Aorta (tissue), 5 donors: Measurements from ENCODE around the gene RRAS. TPM values are rescaled to one million over a fixed set of nuclear protein-coding genes. Genes with fewer than 3 reads are reported as not detected.

ENCODE experiments used
- ATAC-seq: fragments of 200-7000 bp; cut with Tn5 transposase; one replicate; pipeline ENCODE4 v1.9.1; 2022; ENCODE audit warnings: moderate library complexity; ENCODE audit not compliant: low FRiP score
- DNase-seq, 2 donors: peaks; one replicate each; pipeline ENCODE4 v3.0.0-alpha.2; 2020
- H3K27ac ChIP-seq, 2 donors: one replicate each; pipeline ENCODE4 v1.5.1; 2013; ENCODE audit warnings: low read length in 2 of 2, mild to moderate bottlenecking in 2 of 2, moderate library complexity in 2 of 2, control low read depth in 1 of 2, inconsistent platforms in 1 of 2, low read depth in 1 of 2
- H3K27me3 ChIP-seq, 2 donors: one replicate each; pipeline ENCODE4 v1.6.1; 2013; ENCODE audit warnings: control low read depth in 1 of 2, low read length in 1 of 2, mild to moderate bottlenecking in 1 of 2, moderate library complexity in 1 of 2; ENCODE audit not compliant: insufficient read depth in 2 of 2, control insufficient read depth in 1 of 2
- H3K36me3 ChIP-seq, 2 donors: one replicate each; pipeline ENCODE4 v1.6.1; 2013; ENCODE audit warnings: control low read depth in 1 of 2, low read length in 1 of 2, mild to moderate bottlenecking in 1 of 2; ENCODE audit not compliant: insufficient read depth in 2 of 2, control insufficient read depth in 1 of 2
- H3K4me1 ChIP-seq, 2 donors: one replicate each; pipeline ENCODE4 v1.6.1; 2013; ENCODE audit warnings: low read length in 2 of 2, control low read depth in 1 of 2, mild to moderate bottlenecking in 1 of 2, moderate library complexity in 1 of 2; ENCODE audit not compliant: insufficient read depth in 2 of 2, control insufficient read depth in 1 of 2
- H3K4me3 ChIP-seq, 2 donors: one replicate each; pipeline ENCODE4 v1.5.1; 2013; ENCODE audit warnings: low read length in 2 of 2, control low read depth in 1 of 2, mild to moderate bottlenecking in 1 of 2
- H3K9me3 ChIP-seq: one replicate; pipeline ENCODE4 v1.6.1; 2013; ENCODE audit warnings: mild to moderate bottlenecking, low read length; ENCODE audit not compliant: control insufficient read depth
- WGBS, 2 donors: extraction: QIAGEN DNeasy Blood & Tissue Kit; methylation state at CpG; one replicate each; pipeline ENCODE4 v1.1.7; 2013; 5-methylcytosine and 5-hydroxymethylcytosine counted together
- intact Hi-C, 2 donors: fragments of 100-400 bp; cut with DNase I; formaldehyde crosslinking; loops; one replicate each; pipeline versions ENCODE4 v1.14.2 to v1.15.0; 2022
- polyA plus RNA-seq, 2 donors: library from polyadenylated mRNA; stranded (reverse); fragments of 200-250 nt; gene quantifications; one replicate each; pipeline ENCODE4 v1.2.3, GENCODE V29; 2013
- total RNA-seq, 2 donors: library from RNA; stranded (reverse); fragmentation: NEBNext Ultra II Directional; extraction: Animal tissue kit (Norgen Biotek cat#: 25700); gene quantifications; one replicate each; pipeline ENCODE4 v1.2.1, GENCODE V29; 2021
- donor health status: healthy with polysubstance abuse.
- donor health status: Bipolar disorder and iron deficiency.
- donor health status: DM: no; HTN: no; CAD: no.
- donor health status: DM: no; HTN: no; CAD: no.
- donor health status: DM: yes; HTN: yes; CAD: no.

RRAS gene
- total and polyA plus RNA-seq, 4 donors, result 139 to 407 (median 243) TPM

DNA sequence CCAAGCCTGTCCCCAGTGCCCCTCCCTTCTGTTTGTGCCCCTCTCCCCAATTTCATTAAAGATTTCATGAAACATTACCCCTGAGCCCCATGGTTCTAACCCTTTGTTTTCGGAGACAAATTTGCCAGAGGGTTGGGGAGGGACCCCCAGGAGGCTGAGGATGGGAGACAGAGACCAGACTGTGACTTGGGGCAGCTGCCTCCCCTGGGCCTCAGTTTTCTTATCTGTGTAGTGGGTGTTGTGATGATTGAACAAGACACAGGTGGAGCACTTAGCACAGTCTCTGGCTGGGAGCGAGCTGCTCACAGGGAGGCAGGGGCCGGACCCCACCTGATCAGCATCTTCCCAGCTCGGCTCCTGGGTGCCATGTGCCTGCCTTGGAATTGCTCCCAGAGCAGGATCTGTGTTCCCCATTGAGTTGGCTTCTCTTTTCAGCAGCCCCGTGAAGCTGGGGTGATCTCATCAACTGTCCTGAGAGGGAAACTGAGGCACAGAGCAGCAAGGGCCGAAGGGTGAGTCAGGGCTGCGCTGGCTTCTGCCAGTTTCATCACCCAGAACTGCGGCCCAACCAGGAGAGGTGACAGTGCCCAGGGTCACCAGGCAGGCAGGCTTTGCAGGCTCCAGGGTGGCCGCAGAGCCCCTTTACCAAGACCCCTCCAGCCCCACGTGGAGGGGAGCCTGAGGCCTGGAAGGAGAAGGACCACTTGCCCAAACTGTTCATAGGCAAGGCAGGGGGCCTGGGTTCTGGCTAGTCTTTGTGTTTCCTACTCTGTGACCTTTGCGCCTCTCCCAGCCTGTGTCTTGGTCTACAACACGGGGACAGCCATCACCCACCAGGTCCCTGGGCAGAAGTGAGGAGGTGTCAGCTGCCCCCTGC, 18.9 kb upstream of the RRAS start:
- ATAC-seq (no peak), DNase-seq (no peak)
- Histone ChIP-seq H3K27ac (no peak overlapping the region), H3K9me3 (no peaks in the 10 kb centered on the region), H3K4me1 (no peaks in the 10 kb centered on the region), H3K4me3 (no peak overlapping the region), H3K27me3 (no peaks in the 10 kb centered on the region), H3K36me3 (peaks cover 0 to 2% of the 10 kb centered on the region in 2 donors)
- WGBS, 2 donors, result 86 to 88% methylated on average over 12 of the region's 12 CpGs
- intact Hi-C loops, result no loop called here

DNA sequence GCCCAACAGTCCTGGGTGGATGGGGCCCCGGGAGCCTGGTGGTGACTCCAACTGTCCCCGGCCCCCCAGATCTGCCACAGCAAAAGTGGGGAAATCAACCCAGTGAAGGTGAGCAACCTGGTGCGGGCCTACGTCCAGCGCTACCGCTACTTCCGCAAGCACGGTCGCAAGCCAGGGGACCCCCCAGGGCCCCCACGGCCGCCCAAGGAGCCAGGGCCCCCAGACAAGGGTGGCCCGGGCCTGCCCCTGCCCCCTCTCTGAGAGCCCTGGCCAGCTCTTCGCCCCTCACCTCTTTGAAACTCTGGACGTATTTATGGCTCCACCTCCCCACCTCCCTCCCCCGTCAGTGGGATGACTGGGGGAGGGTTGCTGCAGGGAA, 18.2 kb upstream of the RRAS start:
- WGBS, 2 donors, result 75 to 79% methylated on average over 13 to 15 of the region's 15 CpGs

DNA sequence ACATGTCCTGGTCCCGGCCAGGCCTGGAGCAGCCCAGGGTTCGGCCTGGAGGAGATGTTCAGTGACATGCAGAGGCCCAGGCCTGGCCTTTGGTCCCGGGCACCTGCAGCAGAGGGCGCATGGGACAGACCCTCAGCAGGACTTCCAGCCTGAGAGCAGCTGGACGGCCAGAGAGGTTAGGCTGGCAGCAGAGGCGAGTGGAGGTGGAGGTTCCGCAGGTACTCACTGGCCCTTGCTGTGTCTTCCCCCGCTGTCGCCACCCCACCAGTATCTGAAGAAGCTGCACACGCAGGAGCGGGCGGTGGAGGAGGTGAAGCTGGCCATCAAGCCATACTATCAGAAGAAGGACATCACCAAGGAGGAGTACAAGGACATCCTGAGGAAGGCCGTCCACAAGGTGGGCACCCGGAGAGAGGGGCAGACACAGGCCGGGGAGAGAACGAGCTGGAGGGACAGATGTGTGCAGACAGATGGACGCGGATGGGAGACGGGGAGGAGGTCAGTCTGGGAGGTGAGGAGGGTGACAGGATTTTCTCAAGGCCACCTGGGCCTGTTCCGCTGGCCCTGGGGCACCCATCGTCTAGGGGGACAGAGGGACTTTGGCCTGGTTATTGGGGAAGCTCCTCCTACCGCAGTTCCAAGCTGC, 17.7 kb upstream of the RRAS start:
- DNase-seq, result no peak
- Histone ChIP-seq H3K4me3 (no peak overlapping the region), H3K27ac (no peak overlapping the region), H3K4me1 (no peaks in the 10 kb centered on the region), H3K36me3 (peaks cover 0 to 2% of the 10 kb centered on the region in 2 donors), H3K27me3 (no peaks in the 10 kb centered on the region), H3K9me3 (no peaks in the 10 kb centered on the region)
- intact Hi-C loops, result no loop called here
- WGBS, 2 donors, result 86 to 88% methylated on average over 22 of the region's 22 CpGs
- no peak for ATAC-seq

More for the DNA sequence above, 18.2 kb upstream of the RRAS start:
- Histone ChIP-seq H3K4me3 (no peak overlapping the region), H3K36me3 (peaks cover 0 to 2% of the 10 kb centered on the region in 2 donors), H3K27me3 (no peaks in the 10 kb centered on the region), H3K9me3 (no peaks in the 10 kb centered on the region), H3K27ac (no peak overlapping the region), H3K4me1 (no peaks in the 10 kb centered on the region)
- no peak for DNase-seq
- intact Hi-C loops, result no loop called here
- ATAC-seq, result no peak

DNA sequence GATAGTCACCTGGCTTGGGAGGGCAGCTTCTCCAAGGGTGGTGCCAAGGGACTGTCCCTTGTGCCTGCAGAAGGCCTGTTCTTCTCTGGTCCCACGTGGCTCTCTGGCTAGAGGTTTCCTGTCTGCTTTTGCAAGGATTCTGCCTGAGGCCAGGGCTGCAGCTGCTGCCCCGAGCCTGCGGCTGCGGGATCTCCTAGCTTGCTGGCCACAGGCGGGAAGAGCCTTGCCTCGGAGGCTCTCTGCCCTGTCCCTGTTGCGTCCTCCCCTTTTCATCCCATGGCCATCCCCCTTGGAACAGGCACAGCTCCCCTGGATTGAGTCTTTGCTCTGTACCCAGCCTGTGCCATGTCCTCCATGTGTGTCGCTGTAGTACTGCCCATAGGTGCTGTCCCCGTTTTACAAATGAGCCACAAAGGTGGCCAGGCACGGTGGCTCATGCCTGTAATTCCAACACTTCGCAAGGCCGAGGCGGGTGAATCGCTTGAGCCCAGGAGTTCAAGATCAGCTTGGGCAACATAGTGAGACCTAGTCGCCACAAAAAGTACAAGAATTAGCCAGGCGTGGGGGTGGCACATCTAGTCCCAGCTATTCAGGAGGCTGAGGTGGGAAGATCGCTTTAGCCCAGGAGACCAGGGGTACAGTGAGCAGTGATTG, 16.6 kb upstream of the RRAS start:
- Histone ChIP-seq H3K36me3 (peaks cover 0 to 2% of the 10 kb centered on the region in 2 donors), H3K27ac (no peak overlapping the region), H3K9me3 (no peaks in the 10 kb centered on the region), H3K4me3 (no peak overlapping the region), H3K27me3 (no peaks in the 10 kb centered on the region), H3K4me1 (no peaks in the 10 kb centered on the region)
- 87 to 90% methylated on average over 17 of the region's 17 CpGs for WGBS, 2 donors
- ATAC-seq (no peak), DNase-seq (no peak)
- intact Hi-C loops, result no loop called here

DNA sequence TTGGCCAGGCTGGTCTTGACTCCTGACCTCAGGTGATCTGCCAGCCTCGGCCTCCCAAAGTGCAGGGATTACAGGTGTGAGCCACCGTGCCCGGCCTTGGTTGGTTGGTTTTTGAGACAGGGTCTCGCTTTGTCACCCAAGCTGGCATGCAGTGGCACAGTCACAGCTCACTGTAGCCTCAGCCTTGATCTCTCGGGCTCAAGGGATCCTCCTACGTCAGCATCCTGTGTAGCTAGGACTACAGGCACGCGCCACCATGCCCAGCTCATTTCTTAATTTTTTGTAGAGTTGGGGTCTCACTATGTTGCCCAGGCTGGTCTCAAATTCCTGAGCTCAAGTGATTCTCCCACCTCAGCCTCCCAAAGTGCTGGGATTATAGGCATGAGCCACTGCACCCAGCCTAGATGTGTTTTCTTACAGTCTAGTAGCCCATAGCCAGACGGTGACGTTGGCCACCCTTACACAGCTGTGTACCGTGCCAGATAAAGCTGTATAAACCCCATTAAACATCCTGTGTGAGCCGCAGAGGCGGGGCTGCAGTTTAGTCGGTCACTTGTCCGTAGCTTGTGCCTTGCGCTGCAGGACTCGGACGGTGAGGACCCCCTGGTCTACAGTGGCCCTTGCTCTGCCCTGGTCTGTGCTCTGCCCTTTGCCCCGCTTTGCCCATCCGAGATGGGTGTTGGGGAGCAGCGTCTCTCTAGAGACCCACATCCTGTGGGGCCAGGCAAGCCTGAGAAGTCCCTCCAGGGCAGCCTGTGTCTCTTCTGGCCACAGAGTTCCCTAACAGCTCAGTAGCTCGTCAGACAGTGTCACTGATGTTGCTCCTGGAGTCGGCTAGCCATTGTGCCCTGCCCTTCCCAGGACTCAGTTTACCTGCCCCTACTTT, 15.9 kb upstream of the RRAS start:
- Histone ChIP-seq H3K27ac (no peak overlapping the region), H3K4me3 (no peak overlapping the region), H3K36me3 (peaks cover 0 to 2% of the 10 kb centered on the region in 2 donors), H3K27me3 (no peaks in the 10 kb centered on the region), H3K4me1 (no peaks in the 10 kb centered on the region), H3K9me3 (no peaks in the 10 kb centered on the region)
- intact Hi-C loops, result no loop called here
- ATAC-seq, result no peak
- 75 to 76% methylated on average over 23 of the region's 23 CpGs for WGBS, 2 donors
- DNase-seq, result no peak

DNA sequence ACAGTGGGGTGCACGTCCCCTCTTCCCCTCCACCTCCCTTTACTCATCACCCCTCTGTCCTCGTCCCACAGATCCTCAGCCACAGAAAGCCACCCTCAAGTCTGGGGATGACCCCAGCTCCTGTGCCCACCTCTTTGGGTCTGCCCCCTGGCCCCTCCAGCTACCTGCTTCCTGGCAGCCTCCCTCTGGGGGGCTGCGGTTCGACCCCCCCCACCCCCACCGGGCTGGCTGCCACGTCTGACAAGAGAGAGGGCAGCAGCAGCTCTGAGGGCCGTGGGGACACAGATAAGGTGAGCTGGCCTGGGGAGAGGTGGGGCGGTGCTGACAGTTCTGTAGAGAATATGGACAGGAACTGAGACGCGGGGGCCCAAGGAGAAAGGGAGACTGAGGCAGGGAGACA, 14.6 kb upstream of the RRAS start:
- no peak overlapping the region for H3K27ac ChIP-seq
- H3K36me3 ChIP-seq, result peaks cover 0 to 2% of the 10 kb centered on the region in 2 donors
- no peaks in the 10 kb centered on the region for H3K27me3 ChIP-seq
- no peaks in the 10 kb centered on the region for H3K9me3 ChIP-seq
- intact Hi-C loops, result no loop called here
- no peak for ATAC-seq
- no peak overlapping the region for H3K4me3 ChIP-seq
- 78 to 82% methylated on average over 10 of the region's 10 CpGs for WGBS, 2 donors
- H3K4me1 ChIP-seq, result no peaks in the 10 kb centered on the region
- DNase-seq, result peak in 1 of 2 donors; percentile 67

DNA sequence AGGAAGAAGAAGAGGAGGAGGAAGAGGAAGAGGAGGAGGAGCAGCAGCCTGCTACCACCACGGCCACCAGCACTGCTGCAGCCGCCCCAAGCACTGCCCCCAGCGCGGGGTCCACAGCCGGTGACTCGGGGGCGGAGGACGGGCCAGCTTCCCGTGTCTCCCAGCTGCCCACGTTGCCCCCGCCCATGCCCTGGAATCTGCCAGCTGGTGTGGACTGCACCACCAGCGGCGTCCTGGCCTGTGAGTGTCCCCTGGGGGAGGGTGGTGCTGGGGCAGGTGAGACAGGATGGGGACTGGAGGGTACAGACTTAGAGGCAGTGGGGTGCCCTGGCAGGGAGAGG, 13.5 kb upstream of the RRAS start:
- 80 to 85% methylated on average over 13 of the region's 13 CpGs for WGBS, 2 donors
- Histone ChIP-seq H3K9me3 (no peaks in the 10 kb centered on the region), H3K27me3 (no peaks in the 10 kb centered on the region), H3K4me1 (no peaks in the 10 kb centered on the region), H3K27ac (no peak overlapping the region), H3K4me3 (no peak overlapping the region), H3K36me3 (no peaks in the 10 kb centered on the region)
- intact Hi-C loops, result no loop called here
- ATAC-seq (no peak), DNase-seq (peak in 1 of 2 donors; percentile 70)
